Measurements from ENCODE around the gene XPR1. TPM values are rescaled to one million over a fixed set of nuclear protein-coding genes. Genes with fewer than 3 reads are reported as not detected.

XPR1 gene
- total and polyA plus RNA-seq, 2 experiments from 2014 or later: 18.1 to 36.4 TPM

GRCh38 chr1:180863158-180863775 lies 231.4 kb downstream of the XPR1 start:
- Histone ChIP-seq H3K36me3 (peaks cover 10% of the 10 kb centered on the region), H3K27me3 (no peaks in the 10 kb centered on the region), H3K4me3 (no peak overlapping the region), H3K4me1 (ENCODE audit: low read depth) (no peaks in the 10 kb centered on the region), H3K27ac (no peak overlapping the region), H3K9me3 (ENCODE audit: low read depth) (no peaks in the 10 kb centered on the region)
- peak; percentile 60 for TF ChIP-seq CTCF (IDR thresholded peaks at IDR 0.05; ENCODE audit: low read depth, low read length)
- peak; percentile 49 to 66 for DNase-seq (ENCODE audit: low read depth in 1 of 2, low spot score in 1 of 2)

DNA sequence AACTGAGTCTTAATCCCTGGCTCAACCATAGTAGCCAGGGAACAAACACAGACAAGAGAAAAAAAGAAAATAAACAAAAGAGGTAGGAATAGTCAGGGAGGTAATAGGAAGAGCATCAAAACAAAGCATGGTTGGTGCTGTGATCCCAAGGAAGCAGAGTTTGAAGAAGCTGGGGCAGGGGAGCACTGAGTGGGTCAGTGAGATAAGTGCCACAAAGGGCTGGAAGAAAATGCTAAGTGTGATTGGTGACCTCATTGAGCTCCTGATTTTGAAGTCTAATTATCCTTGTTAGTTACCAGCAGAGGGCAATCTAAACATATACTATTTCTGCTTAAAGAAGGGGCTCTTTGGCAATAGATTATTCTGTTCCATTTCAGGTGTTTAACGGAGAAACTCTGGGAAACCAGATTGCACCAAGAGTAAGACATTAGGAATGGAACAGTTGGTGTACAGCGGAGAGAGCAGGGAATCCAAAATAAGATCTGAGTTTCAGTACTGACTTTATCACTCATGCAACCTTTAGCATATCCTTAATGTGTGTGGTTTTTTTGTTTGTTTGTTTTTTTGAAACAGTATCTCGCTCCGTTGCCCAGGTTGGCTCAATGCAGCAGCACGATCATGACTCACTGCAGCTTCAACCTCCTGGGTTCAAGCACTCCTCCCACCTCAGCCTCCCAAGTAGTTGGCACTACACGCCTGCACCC lies 250.1 kb downstream of the XPR1 start:
- no peak overlapping the region for H3K27ac ChIP-seq
- no peaks in the 10 kb centered on the region for H3K27me3 ChIP-seq
- no peaks in the 10 kb centered on the region for H3K9me3 ChIP-seq (ENCODE audit: low read depth)
- peaks cover 3% of the 10 kb centered on the region for H3K4me1 ChIP-seq (ENCODE audit: low read depth)
- DNase-seq (ENCODE audit: low read depth in 1 of 2, low spot score in 1 of 2): peak; percentile 65 to 75
- peak; percentile 53 for TF ChIP-seq CTCF (IDR thresholded peaks at IDR 0.05; ENCODE audit: low read depth, low read length)
- no peaks in the 10 kb centered on the region for H3K36me3 ChIP-seq
- no peak overlapping the region for H3K4me3 ChIP-seq

DNA sequence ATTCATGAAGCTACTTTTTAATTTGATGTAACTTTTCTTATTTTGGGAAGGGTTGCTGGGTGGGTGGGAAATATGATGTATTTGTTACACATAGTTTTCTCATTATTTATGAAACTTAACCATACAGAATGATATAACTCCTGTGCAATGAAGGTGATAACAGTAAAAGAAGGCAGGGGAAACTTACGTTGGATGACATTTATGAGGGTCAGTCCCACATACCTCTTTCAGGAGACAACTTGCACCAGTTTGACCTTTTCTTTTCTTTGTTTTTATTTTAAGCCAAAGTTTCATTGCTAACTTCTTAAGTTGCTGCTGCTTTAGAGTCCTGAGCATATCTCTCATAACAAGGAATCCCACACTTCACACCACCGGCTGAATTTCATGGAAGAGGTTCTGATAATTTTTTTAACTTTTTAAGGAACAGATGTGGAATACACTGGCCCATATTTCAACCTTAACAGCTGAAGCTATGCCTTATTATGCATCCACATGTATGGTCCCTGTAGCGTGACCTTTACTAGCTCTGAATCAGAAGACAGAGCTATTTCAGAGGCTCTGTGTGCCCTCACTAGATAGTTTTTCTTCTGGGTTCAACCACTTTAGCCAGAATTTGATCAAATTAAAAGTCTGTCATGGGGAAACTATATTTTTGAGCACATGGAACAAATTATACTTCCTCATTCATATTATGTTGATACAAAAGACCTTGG lies 252.9 kb downstream of the XPR1 start:
- no peak for TF ChIP-seq CTCF (IDR thresholded peaks at IDR 0.05; ENCODE audit: low read depth, low read length)
- DNase-seq (ENCODE audit: low read depth in 1 of 2, low spot score in 1 of 2): no peak
- Histone ChIP-seq H3K4me3 (no peak overlapping the region), H3K27ac (no peak overlapping the region), H3K9me3 (ENCODE audit: low read depth) (no peaks in the 10 kb centered on the region), H3K27me3 (no peaks in the 10 kb centered on the region), H3K4me1 (ENCODE audit: low read depth) (peaks cover 3% of the 10 kb centered on the region), H3K36me3 (no peaks in the 10 kb centered on the region)

DNA sequence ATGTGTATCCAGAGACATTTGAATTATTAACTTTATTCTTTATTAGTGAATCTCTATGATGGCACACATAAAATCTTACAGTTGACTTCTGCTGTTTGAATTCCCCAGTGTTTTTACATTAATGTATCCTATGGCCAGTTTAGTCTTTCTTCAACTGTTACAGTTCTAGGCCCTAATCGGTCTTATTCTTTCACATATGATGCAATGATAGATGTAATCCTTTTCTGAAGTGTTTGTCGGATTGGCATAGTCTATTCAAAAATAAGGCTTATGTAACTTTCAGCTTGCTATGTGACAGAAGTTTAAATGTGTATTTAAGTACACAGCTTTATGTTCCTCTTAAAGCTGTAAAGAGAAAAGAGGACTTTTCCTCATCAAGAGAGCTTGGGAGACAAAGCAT lies 254.5 kb downstream of the XPR1 start:
- Histone ChIP-seq H3K36me3 (no peaks in the 10 kb centered on the region), H3K27ac (no peak overlapping the region), H3K4me3 (no peak overlapping the region), H3K27me3 (no peaks in the 10 kb centered on the region), H3K9me3 (ENCODE audit: low read depth) (no peaks in the 10 kb centered on the region), H3K4me1 (ENCODE audit: low read depth) (peaks cover 3% of the 10 kb centered on the region)
- TF ChIP-seq CTCF (IDR thresholded peaks at IDR 0.05; ENCODE audit: low read depth, low read length): no peak
- no peak for DNase-seq (ENCODE audit: low read depth in 1 of 2, low spot score in 1 of 2)

DNA sequence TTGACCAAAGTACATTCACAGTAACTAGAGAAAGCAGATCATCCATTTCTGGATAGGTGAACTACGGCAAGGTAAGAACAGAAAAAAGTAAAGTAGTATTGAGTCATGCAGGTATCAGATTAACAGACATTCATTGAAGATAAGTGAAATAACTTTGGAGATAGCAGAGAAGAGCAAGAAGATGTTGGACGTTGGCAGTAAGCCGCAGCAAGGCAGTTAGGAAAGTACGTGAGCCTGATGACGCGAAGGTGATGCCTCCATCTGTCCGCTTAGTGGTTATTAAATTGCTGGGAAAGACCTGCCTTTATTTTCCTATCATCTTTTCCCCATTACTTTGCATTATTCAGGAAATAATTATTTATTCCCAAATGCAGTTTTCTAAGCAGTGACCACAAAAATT lies 256.0 kb downstream of the XPR1 start:
- Histone ChIP-seq H3K4me1 (ENCODE audit: low read depth) (no peaks in the 10 kb centered on the region), H3K4me3 (no peak overlapping the region), H3K9me3 (ENCODE audit: low read depth) (no peaks in the 10 kb centered on the region), H3K27ac (no peak overlapping the region), H3K36me3 (no peaks in the 10 kb centered on the region), H3K27me3 (no peaks in the 10 kb centered on the region)
- no peak for TF ChIP-seq CTCF (IDR thresholded peaks at IDR 0.05; ENCODE audit: low read depth, low read length)
- DNase-seq (ENCODE audit: low read depth in 1 of 2, low spot score in 1 of 2): no peak

Measured in cardiac muscle cell (in vitro differentiated cells and primary cell).